ENCODE results near the gene TSSK6.

- TF ChIP-seq POLR2A (IDR thresholded peaks at IDR 0.05) = no peak
- TF ChIP-seq CTCF (IDR thresholded peaks at IDR 0.05) = no peak
Observed at GRCh38 chr19:19543101-19543500, 27.8 kb upstream of the TSSK6 start.

All from testis (tissue), 2 donors.